Panc1 (cell line): ENCODE data around the gene QSER1.

Experiments used
- TCF7L2 ChIP-seq: IDR thresholded peaks from 2 replicates; pipeline ENCODE4 v1.6.1; 2011; ENCODE audit warnings: mild to moderate bottlenecking, low read depth, low read length, inconsistent platforms
- TF ChIP-seq, protein P1 (sequence below): fragments of 450-650 bp; IDR thresholded peaks from 2 replicates; pipeline ENCODE4 v1.5.1; 2017; ENCODE audit warnings: mild to moderate bottlenecking

GRCh38 chr11:32972781-32973180 is 80.2 kb downstream of the QSER1 start:
- TF ChIP-seq, protein P1, sequence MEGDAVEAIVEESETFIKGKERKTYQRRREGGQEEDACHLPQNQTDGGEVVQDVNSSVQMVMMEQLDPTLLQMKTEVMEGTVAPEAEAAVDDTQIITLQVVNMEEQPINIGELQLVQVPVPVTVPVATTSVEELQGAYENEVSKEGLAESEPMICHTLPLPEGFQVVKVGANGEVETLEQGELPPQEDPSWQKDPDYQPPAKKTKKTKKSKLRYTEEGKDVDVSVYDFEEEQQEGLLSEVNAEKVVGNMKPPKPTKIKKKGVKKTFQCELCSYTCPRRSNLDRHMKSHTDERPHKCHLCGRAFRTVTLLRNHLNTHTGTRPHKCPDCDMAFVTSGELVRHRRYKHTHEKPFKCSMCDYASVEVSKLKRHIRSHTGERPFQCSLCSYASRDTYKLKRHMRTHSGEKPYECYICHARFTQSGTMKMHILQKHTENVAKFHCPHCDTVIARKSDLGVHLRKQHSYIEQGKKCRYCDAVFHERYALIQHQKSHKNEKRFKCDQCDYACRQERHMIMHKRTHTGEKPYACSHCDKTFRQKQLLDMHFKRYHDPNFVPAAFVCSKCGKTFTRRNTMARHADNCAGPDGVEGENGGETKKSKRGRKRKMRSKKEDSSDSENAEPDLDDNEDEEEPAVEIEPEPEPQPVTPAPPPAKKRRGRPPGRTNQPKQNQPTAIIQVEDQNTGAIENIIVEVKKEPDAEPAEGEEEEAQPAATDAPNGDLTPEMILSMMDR, result no peak
- TF ChIP-seq TCF7L2, result no peak
